PFSK-1 (cell line): ENCODE results near the gene DCBLD2.

Experiments used
- FOXP2 ChIP-seq: optimal IDR thresholded peaks from 2 replicates; pipeline ENCODE3; 2011; ENCODE audit warnings: borderline replicate concordance, control low read depth, inconsistent platforms; ENCODE audit not compliant: insufficient read depth; ENCODE audit errors: extremely low read length, extremely low read depth
- POLR2AphosphoS5 ChIP-seq: IDR thresholded peaks from 2 replicates; pipeline ENCODE4 v1.6.1; 2012; ENCODE audit warnings: low read depth, mild to moderate bottlenecking, control low read depth, low read length, moderate library complexity
- SIN3A ChIP-seq: IDR thresholded peaks from 2 replicates; pipeline ENCODE4 v1.6.1; 2012; ENCODE audit warnings: mild to moderate bottlenecking, low read length, moderate library complexity, borderline replicate concordance; ENCODE audit not compliant: insufficient read depth
- TF ChIP-seq, protein P1 (sequence below), 2 experiments: IDR thresholded peaks; 2 replicates each; pipeline versions ENCODE4 v1.6.1 to v1.8.0; 2011 to 2012; ENCODE audit warnings: low read depth in 2 of 2, low read length in 2 of 2, control low read depth in 1 of 2, inconsistent platforms in 1 of 2, mild to moderate bottlenecking in 1 of 2, moderate library complexity in 1 of 2; ENCODE audit not compliant: insufficient read depth in 1 of 2

DNA sequence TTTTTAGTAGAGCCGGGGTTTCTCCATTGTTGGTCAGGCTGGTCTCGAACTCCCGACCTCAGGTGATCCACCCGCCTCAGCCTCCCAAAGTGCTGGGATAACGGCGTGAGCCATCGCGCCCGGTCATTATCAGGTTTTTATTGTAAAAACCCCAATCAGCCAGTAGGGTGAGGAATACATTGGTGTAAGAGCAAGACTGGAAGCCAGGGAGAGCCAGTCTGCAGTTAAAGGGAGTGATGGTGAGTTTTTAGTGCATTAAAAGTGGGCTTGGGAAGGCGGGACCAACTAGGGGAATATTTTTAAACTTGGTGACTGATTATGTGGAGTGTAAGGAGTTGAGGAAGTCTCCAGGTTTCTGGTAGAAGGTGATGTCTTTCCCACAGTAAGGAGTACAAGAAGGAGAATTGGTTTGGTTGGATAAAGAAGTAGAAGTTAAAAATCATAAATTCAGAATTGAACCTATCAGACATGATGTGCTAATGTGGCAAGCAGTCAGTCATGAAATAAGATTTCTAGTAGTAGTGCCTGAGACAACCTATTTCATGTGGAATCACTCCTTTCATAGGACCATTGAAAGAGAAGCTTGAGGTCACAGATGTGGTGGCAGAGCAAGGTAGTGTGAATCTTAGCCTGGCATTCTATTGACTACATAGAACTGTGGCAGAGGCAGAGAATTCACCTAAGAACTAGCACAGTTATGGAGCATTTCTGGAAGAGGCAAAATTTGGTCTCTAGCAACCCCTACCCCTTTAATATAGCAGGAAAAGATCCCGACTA lies 2.4 kb upstream of the DCBLD2 start:
- TF ChIP-seq POLR2AphosphoS5 (no peak), SIN3A (no peak), FOXP2 (no peak)
- TF ChIP-seq, protein P1, sequence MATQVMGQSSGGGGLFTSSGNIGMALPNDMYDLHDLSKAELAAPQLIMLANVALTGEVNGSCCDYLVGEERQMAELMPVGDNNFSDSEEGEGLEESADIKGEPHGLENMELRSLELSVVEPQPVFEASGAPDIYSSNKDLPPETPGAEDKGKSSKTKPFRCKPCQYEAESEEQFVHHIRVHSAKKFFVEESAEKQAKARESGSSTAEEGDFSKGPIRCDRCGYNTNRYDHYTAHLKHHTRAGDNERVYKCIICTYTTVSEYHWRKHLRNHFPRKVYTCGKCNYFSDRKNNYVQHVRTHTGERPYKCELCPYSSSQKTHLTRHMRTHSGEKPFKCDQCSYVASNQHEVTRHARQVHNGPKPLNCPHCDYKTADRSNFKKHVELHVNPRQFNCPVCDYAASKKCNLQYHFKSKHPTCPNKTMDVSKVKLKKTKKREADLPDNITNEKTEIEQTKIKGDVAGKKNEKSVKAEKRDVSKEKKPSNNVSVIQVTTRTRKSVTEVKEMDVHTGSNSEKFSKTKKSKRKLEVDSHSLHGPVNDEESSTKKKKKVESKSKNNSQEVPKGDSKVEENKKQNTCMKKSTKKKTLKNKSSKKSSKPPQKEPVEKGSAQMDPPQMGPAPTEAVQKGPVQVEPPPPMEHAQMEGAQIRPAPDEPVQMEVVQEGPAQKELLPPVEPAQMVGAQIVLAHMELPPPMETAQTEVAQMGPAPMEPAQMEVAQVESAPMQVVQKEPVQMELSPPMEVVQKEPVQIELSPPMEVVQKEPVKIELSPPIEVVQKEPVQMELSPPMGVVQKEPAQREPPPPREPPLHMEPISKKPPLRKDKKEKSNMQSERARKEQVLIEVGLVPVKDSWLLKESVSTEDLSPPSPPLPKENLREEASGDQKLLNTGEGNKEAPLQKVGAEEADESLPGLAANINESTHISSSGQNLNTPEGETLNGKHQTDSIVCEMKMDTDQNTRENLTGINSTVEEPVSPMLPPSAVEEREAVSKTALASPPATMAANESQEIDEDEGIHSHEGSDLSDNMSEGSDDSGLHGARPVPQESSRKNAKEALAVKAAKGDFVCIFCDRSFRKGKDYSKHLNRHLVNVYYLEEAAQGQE (IDR thresholded peaks at IDR 0.05; ENCODE audit: insufficient read depth in 1 of 2, low read depth in 2 of 2, low read length in 2 of 2) = no peak
